ENCODE results near the gene NFKBIE. TPM values are rescaled to one million over a fixed set of nuclear protein-coding genes. Genes with fewer than 3 reads are reported as not detected.

NFKBIE gene
- total RNA-seq, 4 donors from 2014 or later: 5.1 to 16.9 (median 13.2) TPM

- H3K36me3 ChIP-seq: peaks cover 23 to 30% of the 10 kb centered on the region in 2 donors
- peaks cover 10 to 22% of the 10 kb centered on the region in 2 donors for H3K4me1 ChIP-seq
- WGBS, 2 donors: 27 to 30% methylated on average over 15 of the region's 15 CpGs
These were observed 7.5 kb downstream of the NFKBIE start for GRCh38 chr6:44257753-44258324.

GRCh38 chr6:44257025-44257752, 8.2 kb downstream of the NFKBIE start, which contains the start of gene SLC35B2:
TSS of gene SLC35B2 (minus strand) at chr6:44257528. CDS start at chr6:44257410, 118 bp downstream.
- intact Hi-C loops (cut with DNase I): loop anchor here (5.0 kb wide), 1 partner anchor 85 kb away; no protein-coding TSS in a partner anchor
- 0 to 6% methylated on average over 3 to 9 of the region's 80 CpGs for WGBS, 2 donors

More at GRCh38 chr6:44257753-44258324, 7.5 kb downstream of the NFKBIE start:
- H3K9me3 ChIP-seq: no peaks in the 10 kb centered on the region
- no peaks in the 10 kb centered on the region for H3K27me3 ChIP-seq
- DNase-seq: no peak
- intact Hi-C loops (cut with DNase I): loop anchor here (5.0 kb wide), 1 partner anchor 86 kb away; no protein-coding TSS in a partner anchor
- TF ChIP-seq CTCF (IDR thresholded peaks at IDR 0.05) (peak in 1 of 6 experiments; percentile 38), POLR2A (IDR thresholded peaks at IDR 0.05) (no peak)
- H3K4me3 ChIP-seq (replicated peaks in 1 of 3): peak overlapping the region in 1 of 3 donors; percentile 92
- H3K27ac ChIP-seq: peak overlapping the region in 2 of 3 donors; percentile 94 to 97

GRCh38 chr6:44256775-44257024, 8.7 kb downstream of the NFKBIE start:
- peak overlapping the region in 2 of 3 donors; percentile 94 to 97 for H3K27ac ChIP-seq
- H3K4me1 ChIP-seq: peaks cover 5 to 14% of the 10 kb centered on the region in 2 donors
- no peak for TF ChIP-seq POLR2A (IDR thresholded peaks at IDR 0.05)
- TF ChIP-seq CTCF (IDR thresholded peaks at IDR 0.05): no peak
- intact Hi-C loops (cut with DNase I): loop anchor here (5.0 kb wide), 1 partner anchor 84 kb away; no protein-coding TSS in a partner anchor
- H3K27me3 ChIP-seq: no peaks in the 10 kb centered on the region
- peaks cover 34 to 41% of the 10 kb centered on the region in 2 donors for H3K36me3 ChIP-seq
- H3K9me3 ChIP-seq: no peaks in the 10 kb centered on the region
- H3K4me3 ChIP-seq (replicated peaks in 1 of 3): peak overlapping the region; percentile 43 to 95 (median 92)
- 1 to 4% methylated on average over 10 to 12 of the region's 12 CpGs for WGBS, 2 donors
- DNase-seq: no peak

More at GRCh38 chr6:44257025-44257752, 8.2 kb downstream of the NFKBIE start, which contains the start of gene SLC35B2:
- H3K36me3 ChIP-seq: peaks cover 29 to 36% of the 10 kb centered on the region in 2 donors
- peak in 1 of 2 donors; percentile 66 for TF ChIP-seq POLR2A (IDR thresholded peaks at IDR 0.05)
- peak in 4 of 6 experiments; percentile 56 to 98 (median 83) for TF ChIP-seq CTCF (IDR thresholded peaks at IDR 0.05)
- no peaks in the 10 kb centered on the region for H3K9me3 ChIP-seq
- peak within 1 kb of the TSS; percentile 81 to 97 (median 94) for H3K27ac ChIP-seq
- H3K27me3 ChIP-seq: no peaks in the 10 kb centered on the region
- H3K4me1 ChIP-seq: peaks cover 5 to 15% of the 10 kb centered on the region in 2 donors
- peak; percentile 70 to 81 for DNase-seq
- H3K4me3 ChIP-seq (replicated peaks in 1 of 3): peak within 1 kb of the TSS; percentile 43 to 95 (median 92)

- peak overlapping the region in 2 of 3 donors; percentile 94 to 97 for H3K27ac ChIP-seq
- peak overlapping the region; percentile 43 to 95 (median 92) for H3K4me3 ChIP-seq (replicated peaks in 1 of 3)
- intact Hi-C loops (cut with DNase I): loop anchor here (5.0 kb wide), 1 partner anchor 84 kb away; no protein-coding TSS in a partner anchor
- DNase-seq: peak; percentile 13 to 27
- TF ChIP-seq CTCF (IDR thresholded peaks at IDR 0.05) (no peak), POLR2A (IDR thresholded peaks at IDR 0.05) (no peak)
- no peaks in the 10 kb centered on the region for H3K27me3 ChIP-seq
- no peaks in the 10 kb centered on the region for H3K9me3 ChIP-seq
- WGBS, 2 donors: 26 to 39% methylated on average over 12 to 15 of the region's 15 CpGs
- H3K4me1 ChIP-seq: peaks cover 5 to 14% of the 10 kb centered on the region in 2 donors
- peaks cover 40 to 47% of the 10 kb centered on the region in 2 donors for H3K36me3 ChIP-seq
These were observed 9.2 kb downstream of the NFKBIE start for GRCh38 chr6:44255871-44256774.

Measured in thyroid gland (tissue), 4 donors.